Raji (cell line): ENCODE measurements around the gene SLC51A.

ENCODE experiments used
- POLR2A ChIP-seq: IDR thresholded peaks from 2 replicates; pipeline ENCODE4 v1.6.1; 2011; ENCODE audit warnings: low read depth, low read length, control low read depth; ENCODE audit not compliant: insufficient read depth

Gene SLC51A

GRCh38 chr3:196216089-196216564, at the start of gene SLC51A:
Gene SLC51A, plus strand, starts transcription at chr3:196216534. Its CDS starts 179 bp downstream, at chr3:196216713.
- TF ChIP-seq POLR2A: no peak

DNA sequence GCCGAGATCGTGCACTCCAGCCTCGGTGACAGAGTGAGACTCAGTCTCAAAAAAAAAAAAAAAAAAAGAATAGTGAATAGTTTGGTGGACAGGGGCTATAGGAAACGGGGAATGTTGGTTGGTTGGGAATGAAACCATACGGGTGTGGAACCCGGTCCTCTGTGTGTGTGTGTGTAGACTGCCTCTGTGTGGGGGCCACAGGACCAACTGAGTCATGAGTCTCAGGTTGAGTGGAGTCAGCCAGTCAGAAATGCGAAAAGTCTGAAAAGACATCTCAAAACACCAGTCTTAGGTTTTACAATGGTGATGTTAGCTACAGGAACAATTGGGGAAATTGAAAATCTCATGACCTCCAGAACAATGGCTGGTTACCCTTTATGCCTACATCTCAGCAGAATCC, 49.6 kb upstream of the SLC51A start:
- TF ChIP-seq POLR2A: no peak

DNA sequence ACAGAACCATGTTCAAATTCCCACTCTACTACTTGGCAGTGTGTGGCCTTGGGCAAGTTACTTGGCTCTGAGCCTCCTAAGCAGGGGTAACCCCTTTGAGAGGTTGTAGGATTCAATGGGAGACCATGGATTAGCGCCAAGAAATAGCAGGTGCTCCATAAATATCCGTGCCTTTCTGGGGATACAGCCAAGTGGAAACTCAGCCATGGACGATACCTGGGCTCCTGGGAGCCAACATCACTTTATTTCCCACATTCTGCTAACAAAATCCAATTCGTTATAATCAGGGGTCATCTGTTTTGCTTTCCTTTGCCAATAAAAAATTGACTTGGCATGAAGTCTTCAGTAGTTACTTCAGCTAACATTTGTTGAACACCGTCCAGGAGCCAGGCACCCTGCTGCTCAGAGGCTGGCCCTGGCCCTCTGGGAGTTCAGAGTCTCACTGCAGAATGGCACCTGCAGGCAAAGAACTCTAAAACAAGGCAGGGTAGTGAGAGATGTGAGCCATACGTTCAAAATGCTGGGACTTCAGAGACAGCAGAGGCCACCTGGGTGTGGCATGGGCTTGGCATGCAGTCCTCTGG, 47.4 kb upstream of the SLC51A start:
- TF ChIP-seq POLR2A: no peak

GRCh38 chr3:196169836-196170240, 46.5 kb upstream of the SLC51A start:
- no peak for TF ChIP-seq POLR2A

DNA sequence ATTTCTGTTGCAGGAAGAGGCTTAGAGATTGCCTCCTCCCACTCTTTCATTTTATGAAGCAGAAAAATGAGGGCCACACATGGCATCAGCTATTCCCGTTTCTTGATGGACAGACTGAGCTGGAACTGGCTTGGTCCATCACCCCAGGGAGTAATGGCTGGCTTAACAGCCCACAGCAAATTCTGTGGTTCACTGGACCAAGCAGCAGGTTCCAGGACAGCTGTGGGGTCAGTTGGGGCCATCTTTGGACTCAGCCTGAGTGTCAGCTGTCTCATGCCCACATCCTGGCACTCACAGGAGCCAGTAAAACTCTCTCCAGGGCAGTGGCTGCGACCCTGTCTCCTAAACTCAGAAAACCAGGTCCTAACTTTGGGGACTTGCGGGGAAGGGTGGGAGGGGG, 41.7 kb upstream of the SLC51A start:
- TF ChIP-seq POLR2A: no peak

GRCh38 chr3:196175116-196175625, 41.2 kb upstream of the SLC51A start:
- no peak for TF ChIP-seq POLR2A

DNA sequence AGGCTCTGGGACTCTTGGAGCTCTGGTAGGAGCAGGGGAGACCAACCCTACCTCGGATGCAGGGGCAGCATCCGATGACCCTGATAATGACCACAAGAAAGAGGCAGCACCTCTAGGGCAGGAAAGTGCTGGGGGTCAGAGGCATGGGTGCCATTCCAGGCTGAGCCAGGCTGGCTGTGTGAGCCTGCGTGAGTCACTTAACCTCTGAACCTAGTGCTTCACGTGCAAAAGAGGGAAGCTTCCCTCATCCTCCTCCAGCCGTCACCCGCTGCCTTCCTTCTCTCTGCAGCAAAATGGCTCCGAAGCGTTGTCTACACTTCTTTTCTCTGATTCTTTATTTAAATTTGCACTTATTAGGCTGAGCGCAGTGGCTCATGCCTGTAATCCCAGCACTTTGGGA, 40.6 kb upstream of the SLC51A start:
- no peak for TF ChIP-seq POLR2A

- TF ChIP-seq POLR2A: no peak
Observed at GRCh38 chr3:196177567-196177966, 38.8 kb upstream of the SLC51A start.

DNA sequence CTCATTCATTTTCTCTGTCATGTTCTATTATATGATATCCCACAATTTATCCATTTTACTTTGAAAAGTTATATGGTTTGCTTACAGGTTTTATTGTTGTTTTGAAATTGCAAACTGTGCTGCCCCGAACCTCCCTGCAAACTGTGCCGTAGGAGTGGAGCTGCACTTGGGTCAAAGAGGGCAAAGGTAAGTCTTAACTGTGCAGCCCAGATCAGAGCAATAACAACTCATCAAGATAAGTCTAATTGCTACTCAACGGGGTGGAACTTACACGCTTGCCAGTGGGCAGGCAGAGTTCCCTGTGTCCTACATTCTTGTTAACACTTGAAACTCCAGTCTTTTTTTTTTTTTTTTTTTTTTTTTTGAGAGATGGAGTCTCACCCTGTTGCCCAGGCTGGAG, 38.4 kb upstream of the SLC51A start:
- no peak for TF ChIP-seq POLR2A

GRCh38 chr3:196178993-196179379, 37.3 kb upstream of the SLC51A start:
- TF ChIP-seq POLR2A: no peak

DNA sequence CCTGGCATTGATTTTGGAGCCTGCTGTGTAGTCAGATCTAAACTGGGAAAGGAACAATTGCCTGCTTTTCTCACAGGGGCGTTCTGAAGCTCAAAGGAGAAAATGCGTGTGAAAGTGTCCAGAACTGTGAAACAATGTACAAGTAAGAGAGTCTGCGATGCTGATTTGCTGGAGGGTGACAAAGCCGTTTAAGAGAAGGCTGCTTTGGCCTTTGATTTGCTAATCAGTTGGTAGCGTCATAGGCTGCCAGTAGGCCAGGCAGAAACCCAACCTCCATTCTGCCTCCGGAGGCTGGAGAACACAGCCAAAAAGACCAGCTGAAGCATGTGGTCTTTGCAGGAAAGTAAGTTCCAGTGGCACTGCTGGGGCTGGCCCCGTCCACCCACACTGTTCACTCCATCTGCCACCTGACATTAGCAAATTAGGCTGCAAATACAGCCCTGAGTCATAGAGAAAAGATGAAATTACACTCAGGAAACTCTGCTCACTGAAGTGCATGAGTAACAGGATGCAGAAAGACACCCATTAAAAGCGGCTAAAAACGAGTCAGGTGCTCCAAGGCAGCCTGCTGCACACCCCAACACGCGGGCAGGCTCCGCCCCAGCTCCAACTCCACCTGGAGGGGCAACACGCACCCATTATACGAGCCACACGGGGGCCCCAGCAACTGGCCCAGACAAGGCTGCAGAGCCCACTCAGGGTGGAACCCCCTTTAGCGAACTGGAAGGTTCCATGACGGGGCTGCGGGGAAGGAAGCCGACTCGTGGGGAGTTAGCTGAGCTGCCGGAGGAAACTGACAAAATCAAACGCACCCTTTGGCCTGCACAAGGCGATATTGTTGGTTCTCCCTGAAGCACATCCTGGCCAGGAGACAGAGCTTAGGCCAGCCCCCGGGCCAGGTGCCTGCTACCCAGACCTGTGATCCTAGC, 36.7 kb upstream of the SLC51A start:
- no peak for TF ChIP-seq POLR2A

GRCh38 chr3:196180346-196180745, 36.0 kb upstream of the SLC51A start:
- TF ChIP-seq POLR2A: no peak

- no peak for TF ChIP-seq POLR2A
Observed at GRCh38 chr3:196181127-196181546, 35.2 kb upstream of the SLC51A start.

DNA sequence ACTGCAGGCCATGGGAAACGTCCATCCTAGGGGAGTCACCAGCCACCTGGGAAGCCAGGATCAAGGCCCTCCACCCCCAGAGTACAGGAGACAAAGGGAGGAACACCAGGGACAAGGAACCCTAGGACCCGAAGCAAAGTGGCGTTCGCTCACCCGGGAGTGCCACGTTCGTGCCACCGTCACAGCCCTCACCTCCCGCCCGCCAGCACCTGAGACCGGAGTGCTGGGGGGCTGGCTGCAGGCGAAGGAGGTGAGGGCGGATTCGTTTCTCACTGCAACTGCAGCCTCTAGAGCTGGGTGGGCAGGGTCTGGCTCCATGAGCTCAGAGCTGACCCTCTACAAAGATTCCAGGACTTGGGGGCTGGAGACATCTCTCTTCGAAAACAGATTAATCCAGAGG, 31.5 kb upstream of the SLC51A start:
- TF ChIP-seq POLR2A: no peak

DNA sequence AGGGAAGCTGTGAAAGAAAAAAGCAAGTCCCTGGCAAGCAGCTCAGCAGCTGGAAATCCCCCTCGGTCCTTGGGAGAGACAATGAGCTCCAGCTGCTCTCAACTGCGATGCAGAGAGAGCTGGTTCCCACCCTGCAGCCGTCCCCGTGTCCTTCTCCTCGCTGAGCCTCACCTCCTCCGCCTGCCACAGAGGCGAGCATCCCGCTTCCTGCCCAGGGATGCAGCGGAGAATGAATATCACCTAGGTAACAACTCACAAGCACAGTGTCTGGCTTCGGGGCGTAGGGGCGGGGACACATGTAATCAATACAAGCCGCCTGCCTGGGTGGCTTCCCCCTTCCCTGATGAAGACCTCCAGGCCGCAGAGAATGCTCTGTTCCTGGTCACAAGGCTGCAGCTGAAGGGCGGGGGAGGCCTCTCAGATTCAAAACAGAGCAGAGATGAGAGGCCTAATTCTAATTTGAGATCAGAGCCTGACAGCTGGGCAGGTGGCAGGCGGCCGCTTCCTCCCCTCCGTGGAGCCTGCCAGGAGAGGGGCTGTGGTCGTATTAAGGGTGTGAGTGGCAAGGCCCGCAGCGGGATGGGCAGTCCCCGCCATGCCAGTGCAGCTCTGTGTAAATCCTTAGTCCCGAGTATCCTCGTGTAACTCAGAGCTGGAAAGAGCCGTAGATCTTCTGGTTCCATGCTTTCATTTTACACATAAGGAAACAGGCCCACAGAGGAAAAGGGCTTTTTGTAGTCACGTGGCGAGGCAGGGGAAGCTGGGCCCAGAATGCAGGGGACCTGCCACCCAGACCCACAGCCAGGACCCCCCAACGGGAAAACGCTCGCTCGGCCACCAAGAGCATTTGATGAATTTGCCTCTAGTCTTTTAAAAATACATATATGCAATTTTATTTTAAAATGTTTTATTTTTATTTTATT, 29.4 kb upstream of the SLC51A start:
- TF ChIP-seq POLR2A: no peak
